ENCODE results near the gene WDR62. TPM values are rescaled to one million over a fixed set of nuclear protein-coding genes. Genes with fewer than 3 reads are reported as not detected.

WDR62 gene
- total RNA-seq, 1 experiment from 2014 or later, result 30.0 TPM

DNA sequence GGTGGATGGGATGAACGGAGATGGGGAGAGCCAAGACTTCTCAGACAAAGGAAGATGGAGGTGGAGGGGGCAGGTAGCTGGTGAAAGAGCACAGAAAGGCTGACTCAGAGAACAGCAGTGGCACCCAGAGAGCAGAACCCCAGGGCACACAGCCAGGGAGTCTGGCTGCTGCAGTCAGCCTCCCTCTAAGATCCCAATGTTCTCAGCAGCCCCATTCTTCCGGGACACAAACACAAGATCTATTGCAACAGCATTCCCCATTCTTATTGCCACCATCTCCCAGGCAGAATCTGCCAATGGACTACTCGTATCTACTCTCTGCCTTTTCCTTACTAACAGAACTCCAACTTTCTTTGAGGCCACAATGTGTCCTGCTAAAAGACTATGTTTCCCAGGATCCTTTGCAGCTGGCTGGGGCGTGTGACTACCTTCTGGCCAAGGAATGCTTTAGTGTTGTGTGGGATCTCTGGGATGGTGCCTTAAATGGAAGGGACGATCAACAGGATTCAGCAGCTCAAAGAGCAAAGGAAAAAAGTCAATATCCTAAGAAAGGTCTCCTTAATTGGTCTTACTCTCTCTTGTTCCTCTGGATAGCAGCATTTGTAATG, 8.2 kb upstream of the WDR62 start:
- Mint-ChIP-seq H3K36me3 (ENCODE audit: insufficient read depth in 1 of 3, low read depth in 3 of 3) (peaks cover 3 to 6% (median 4%) of the 10 kb centered on the region in 3 experiments; a peak in 3 of 7 replicates), H3K9me3 (no peaks in the 10 kb centered on the region), H3K27ac (peak overlapping the region in 1 of 3 experiments; percentile 46; a peak in 1 of 7 replicates), H3K4me1 (peaks cover 11 to 24% of the 10 kb centered on the region in 2 experiments), H3K27me3 (ENCODE audit: low read depth) (no peaks in the 10 kb centered on the region; the same call in 1 of the 2 replicates), H3K4me3 (no peak overlapping the region)
- no peak for DNase-seq
- Histone ChIP-seq H4K91ac (ENCODE audit: insufficient read length, low read depth, low read length) (no peak overlapping the region), H3K27ac (ENCODE audit: insufficient read length, low read depth, low read length) (no peak overlapping the region), H2BK12ac (ENCODE audit: insufficient read length, low read depth, low read length) (no peak overlapping the region), H2AK5ac (ENCODE audit: insufficient read length, low read length) (no peak overlapping the region), H2BK15ac (ENCODE audit: low read depth, low read length) (no peak overlapping the region), H3K4me1 (ENCODE audit: insufficient read depth, low read length) (peaks cover 2% of the 10 kb centered on the region; the same call in 1 of the 2 replicates), H4K5ac (ENCODE audit: insufficient read length, low read depth, low read length) (no peak overlapping the region), H3T11ph (ENCODE audit: low read length) (no peak overlapping the region), H2BK20ac (ENCODE audit: low read depth, low read length, poor library complexity, severe bottlenecking) (no peak overlapping the region), H3K27me3 (ENCODE audit: insufficient read depth, low read length) (no peaks in the 10 kb centered on the region), H4K20me1 (ENCODE audit: control insufficient read depth, insufficient read depth, insufficient read length) (no peaks in the 10 kb centered on the region), H3K79me2 (ENCODE audit: insufficient read depth, low read length) (no peaks in the 10 kb centered on the region), H2BK120ac (ENCODE audit: low read depth, low read length, poor library complexity, severe bottlenecking) (no peak overlapping the region), H3K23me2 (ENCODE audit: insufficient read length, low read depth, low read length, poor library complexity, severe bottlenecking) (no peaks in the 10 kb centered on the region), H3K56ac (ENCODE audit: insufficient read length, low read depth, low read length) (no peak overlapping the region), H3K9ac (ENCODE audit: extremely low read depth, insufficient read length, low read length) (no peak overlapping the region), H4K8ac (replicated peaks; ENCODE audit: insufficient read length, low read depth, low read length) (no peak overlapping the region), H3K9me3 (ENCODE audit: control insufficient read depth, low read depth, low read length) (no peaks in the 10 kb centered on the region), H3K18ac (ENCODE audit: insufficient read length, low read depth, low read length) (no peak overlapping the region), H3K4me2 (ENCODE audit: insufficient read depth, insufficient read length, low read length) (no peak overlapping the region), H3K4ac (ENCODE audit: low read depth, low read length) (no peak overlapping the region), H3K23ac (ENCODE audit: insufficient read length, low read depth, low read length) (no peak overlapping the region), H2BK5ac (ENCODE audit: insufficient read length, low read length) (no peak overlapping the region), H3K79me1 (ENCODE audit: insufficient read depth, low read depth, low read length, poor library complexity, severe bottlenecking) (no peaks in the 10 kb centered on the region), H2AFZ (ENCODE audit: low read length) (no peak overlapping the region), H3K14ac (ENCODE audit: insufficient read depth, low read length) (no peak overlapping the region)
- WGBS (ENCODE audit: extremely low coverage, insufficient read length, low lambda C conversion rate), result no CpG with 5 or more reads among the region's 5 CpGs
- TF ChIP-seq, protein P1, sequence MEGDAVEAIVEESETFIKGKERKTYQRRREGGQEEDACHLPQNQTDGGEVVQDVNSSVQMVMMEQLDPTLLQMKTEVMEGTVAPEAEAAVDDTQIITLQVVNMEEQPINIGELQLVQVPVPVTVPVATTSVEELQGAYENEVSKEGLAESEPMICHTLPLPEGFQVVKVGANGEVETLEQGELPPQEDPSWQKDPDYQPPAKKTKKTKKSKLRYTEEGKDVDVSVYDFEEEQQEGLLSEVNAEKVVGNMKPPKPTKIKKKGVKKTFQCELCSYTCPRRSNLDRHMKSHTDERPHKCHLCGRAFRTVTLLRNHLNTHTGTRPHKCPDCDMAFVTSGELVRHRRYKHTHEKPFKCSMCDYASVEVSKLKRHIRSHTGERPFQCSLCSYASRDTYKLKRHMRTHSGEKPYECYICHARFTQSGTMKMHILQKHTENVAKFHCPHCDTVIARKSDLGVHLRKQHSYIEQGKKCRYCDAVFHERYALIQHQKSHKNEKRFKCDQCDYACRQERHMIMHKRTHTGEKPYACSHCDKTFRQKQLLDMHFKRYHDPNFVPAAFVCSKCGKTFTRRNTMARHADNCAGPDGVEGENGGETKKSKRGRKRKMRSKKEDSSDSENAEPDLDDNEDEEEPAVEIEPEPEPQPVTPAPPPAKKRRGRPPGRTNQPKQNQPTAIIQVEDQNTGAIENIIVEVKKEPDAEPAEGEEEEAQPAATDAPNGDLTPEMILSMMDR (conservative IDR thresholded peaks at IDR 0.05), result no peak

All from H9 (cell line).